HG02610 (cell line): ENCODE measurements around the gene MAD1L1.

Source experiments
- ATAC-seq: cut with Tn5 transposase; IDR thresholded peaks from one replicate; pipeline ENCODE4 v1.9.1; 2021; ENCODE audit warnings: mild to moderate bottlenecking, moderate library complexity; ENCODE audit not compliant: unreplicated experiment

MAD1L1 gene

DNA sequence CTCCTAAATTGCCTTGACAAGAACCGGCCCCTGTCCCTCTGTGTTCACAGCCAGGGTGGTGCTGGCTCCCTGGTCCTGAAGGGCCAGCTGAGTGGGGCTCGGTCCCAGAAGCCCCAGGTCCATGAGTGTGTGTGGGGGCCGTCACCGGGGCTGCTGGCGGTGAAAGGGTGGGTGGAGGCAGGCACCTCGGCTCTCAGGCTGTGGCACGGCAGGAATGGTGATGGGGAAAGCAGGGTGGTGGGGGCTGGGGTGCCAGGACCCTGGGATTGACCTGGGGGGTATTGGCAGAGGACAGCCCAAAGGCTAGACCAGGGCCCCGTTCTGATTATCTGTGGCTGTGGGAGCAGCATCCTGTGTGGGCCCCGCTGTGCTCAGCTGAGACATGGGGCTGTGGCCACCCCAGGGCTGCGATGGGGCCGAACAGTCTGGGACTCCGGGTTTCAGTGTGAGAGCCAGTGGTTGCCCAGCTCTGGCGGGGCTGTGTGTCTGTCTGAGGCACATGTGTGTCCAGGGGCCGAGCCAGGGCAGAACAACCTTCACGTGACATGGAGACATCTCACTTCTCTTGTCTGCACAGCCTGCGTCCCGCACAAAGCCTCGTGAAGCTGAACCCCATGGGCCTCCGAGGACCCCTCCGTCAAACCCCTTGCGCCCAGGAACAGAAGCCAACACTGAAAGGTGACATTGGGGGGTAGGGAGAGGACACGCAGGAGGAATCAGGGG is 418.5 kb downstream of the MAD1L1 start:
- ATAC-seq = no peak

DNA sequence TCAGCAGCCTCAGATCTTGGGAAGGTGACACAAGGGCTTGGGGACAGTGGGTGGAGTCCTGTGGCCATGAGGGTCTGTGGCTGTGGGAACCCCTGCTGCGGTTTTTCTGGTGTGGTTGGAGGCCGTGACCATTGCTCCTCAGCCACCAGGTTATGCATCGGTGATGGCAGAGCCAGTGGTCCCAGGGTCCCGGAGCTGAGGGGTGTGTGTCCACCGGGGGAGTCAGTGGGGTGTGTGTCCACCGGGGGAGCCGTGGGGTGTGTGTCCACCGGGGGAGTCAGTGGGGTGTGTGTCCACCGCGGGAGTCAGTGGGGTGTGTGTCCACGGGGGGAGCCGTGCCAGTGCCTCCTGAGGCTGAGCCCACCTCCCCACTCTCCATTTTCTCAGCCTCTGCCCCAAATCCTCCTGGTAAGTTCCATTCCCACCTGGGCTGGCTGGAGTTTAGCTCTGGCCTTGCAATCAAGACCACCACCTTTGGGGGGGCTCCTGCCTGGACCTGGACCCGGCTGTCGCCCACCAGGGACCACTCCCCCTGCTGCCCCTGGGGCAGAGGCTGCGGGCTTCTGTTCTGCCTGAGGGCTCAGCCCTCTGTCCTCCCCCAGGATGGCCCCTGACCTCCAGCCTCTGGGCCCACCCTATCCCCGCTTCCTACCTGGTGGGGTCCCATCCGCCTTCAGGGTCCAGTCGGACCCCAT is 419.2 kb downstream of the MAD1L1 start:
- ATAC-seq = no peak

DNA sequence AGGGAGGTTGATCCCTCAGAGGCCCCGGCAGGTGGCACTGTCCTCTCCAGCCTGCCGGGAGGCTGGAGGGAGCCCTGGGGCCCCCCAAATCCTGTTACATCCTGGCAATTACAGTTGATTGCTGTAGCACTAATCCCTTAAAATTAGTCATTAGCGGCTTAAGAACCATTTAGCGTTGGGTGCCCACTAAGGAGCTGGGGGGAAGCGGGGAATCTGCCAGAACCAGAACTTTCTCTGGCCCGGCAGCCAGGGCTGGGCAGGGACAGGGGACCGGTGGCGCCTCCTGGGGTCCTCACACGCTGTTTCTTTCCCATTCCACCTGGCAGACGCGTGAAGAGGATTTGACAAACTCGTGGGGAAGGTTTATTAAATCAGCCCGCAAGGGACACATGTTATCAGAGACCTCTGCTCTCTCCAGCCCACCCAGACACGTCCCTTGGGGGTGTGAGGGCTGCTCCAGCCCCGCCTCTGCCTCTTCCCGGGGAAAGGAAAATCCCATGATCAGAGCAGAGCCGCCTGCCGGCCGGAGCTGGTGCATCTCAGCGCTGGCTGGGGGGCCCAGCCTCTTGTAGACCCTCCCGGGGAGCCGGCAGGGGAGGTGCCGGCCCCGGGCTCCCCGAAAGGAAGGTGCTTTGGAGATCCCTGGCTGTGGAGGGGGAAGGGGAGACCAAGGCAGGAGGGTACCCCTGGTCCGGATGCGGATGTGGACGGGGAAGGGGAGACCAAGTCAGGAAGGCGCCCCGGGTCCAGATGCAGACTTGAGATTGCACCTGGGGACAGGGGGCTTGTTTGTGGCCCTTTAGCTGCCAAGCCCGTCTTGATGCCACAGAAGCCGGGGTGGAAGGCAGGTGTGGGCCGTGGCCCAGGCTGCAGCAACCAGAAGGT is 420.0 kb downstream of the MAD1L1 start:
- ATAC-seq = no peak

DNA sequence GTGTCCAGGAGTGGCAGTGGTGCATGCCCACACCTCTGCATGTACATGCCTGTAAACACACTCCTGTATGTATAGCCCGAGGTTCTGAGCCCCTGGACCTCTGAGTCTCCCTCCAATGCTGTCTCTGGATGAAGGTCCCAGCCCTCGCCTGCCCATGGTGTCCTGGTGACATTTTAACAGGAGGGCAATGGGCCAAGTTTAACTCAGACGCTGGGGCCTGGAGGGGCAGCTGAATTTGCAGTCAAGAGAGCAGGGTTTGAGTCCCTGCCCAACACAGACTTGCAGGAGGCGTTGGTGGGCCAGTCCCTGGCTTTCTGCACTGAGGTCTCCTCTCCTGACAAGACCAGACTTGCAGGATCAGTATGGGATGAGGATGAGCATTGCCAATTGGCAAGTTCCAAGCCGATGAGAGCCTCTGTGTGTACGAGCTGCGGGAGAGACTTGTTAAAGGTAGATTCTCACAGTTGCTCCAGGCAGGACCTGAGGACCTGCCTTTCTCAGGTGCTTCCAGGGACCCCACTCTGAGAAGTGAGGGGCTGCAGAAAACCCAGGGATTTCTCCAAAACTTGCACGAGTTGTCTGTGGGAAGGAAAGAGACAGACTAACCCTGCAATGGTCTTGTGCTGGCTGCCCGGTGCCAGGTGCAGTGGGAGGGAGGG is 420.8 kb downstream of the MAD1L1 start:
- ATAC-seq = no peak

DNA sequence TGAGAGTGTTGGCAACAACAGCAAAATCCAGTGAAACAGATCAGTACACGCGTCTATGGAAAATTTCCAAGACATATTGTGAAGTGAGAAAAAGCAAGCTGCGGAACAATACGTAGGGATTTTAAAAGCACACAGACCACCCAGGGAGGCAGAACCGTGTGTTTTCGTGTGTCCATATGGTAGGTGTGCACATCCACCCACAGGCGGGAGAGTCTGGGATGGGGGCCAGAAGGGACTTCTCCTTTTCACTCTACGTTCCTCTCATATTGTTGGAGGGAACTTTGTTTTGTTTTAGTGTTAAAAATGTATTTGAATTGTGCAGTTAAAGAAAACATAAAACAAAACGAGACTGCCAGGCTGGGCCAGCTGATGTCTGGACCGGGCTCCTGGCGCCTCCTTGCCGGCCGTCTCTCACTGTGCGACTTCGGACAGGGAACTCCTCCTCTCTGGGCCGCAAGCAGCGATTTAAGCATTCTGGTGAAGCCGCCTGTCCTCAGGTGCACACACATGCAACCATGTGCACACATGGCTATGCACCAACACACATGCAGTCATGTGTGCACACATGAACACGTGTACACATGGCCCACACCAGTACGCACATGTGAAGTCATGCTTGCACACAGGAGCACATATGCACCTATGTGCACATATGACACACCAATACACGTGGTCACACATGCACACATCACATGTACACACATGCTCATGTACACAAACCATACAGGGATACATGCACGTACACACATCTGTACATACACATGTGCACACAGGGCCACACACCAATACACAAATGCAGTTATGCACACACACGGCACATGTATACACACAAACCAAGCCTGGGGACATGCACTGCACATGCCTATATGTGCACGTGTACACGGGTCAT is 421.5 kb downstream of the MAD1L1 start:
- ATAC-seq = no peak

DNA sequence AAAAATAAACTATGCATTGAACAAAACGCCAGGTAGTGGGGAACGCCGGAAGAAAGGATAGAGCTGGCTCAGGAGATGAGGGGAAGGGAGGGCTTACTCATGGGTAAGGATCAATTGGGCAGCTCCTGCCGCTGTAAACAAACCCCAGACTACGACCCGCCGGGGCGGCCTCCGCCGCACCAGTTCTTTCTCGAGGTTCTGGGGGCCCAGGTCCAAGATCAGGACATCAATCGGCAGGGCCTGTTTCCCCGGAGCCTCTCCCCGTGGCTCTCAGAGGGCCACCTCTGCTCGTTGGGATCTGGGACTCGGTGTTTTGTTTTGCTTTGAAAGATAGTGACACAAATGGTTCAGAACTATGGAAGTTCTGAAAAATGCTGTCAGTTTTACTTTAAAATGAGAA is 422.2 kb downstream of the MAD1L1 start:
- ATAC-seq = no peak

DNA sequence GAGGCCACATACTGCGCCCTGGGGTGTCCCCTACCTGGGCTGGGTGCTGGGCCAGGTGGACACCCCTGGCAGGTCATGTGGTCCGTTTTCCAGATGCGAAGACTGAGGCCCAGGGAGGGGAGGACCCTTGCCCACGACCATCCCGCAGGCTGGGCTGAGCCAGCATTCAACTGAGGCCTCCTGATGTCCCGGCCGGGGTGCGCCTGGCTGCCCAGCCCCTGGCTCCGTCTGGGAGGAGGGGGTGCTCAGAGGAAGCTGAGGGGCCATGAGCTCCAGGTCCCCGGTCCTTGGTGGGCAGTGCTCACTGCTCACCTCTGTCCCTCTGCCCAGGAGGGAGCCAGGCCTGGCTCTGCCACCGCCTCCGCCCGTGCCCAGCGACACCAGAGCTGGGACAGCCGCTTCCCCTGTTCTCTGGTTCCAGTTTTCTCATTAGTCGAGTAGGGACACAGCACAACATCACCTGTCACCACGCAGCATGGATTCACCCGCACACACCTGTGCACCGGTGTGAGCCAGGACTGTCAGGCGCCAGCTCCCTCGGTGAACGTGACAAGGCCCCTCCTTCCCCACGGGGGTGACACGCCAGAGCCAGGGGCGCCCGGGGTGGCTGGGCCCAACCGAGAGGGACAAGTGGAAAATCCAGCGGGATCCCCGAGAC is 423.0 kb downstream of the MAD1L1 start:
- ATAC-seq = no peak

DNA sequence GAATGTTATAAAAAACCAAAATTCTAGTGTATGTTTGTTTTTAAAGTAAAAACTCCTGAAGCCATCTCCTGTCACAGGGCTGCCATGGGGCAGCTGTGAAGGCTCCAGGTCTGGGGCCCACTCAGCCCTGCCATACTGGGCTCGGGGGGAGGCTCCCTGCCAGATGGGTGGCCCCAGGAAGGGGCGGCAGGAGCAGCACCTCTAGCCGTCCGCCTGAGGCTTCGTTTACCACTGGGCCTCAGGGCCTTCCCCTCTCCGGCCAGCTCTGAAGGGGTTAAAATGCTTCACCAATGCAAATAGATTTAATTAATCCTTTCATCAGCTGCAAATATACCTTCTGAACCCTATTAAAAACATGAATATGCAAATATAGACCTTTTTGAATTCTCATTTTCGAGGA is 423.7 kb downstream of the MAD1L1 start:
- ATAC-seq = no peak

DNA sequence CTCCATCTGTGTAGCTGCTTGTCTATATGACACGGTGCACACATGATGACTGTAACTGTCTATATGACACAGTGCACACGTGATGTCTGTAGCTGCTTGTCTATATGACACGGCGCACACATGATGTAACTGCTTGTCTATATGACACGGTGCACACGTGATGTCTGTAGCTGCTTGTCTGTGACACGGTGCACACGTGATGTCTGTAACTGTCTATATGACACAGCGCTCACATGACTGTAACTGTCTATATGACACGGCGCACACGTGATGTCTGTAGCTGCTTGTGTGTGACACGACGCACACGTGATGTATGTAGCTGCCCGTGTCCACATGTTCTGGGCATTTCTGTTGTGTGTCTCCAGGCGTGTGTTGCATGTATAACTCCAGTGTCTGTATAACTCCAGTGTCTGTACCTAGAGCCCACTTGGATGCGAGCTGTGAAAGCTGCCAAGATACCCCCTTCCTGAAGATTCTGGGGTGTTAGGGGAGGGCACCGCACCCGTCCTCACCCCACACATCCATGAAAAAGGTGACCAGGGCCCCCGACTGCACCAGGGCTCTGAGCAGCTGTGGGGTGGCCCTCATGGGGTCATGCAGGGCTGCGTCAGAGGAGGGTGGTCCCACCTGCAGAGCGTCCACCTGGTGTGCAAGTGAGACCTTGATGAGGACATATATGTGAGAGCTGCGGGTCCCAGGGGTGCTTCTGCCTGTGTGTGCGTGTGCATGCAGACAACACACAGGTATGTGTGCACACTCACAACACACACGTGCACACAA is 424.7 kb downstream of the MAD1L1 start:
- ATAC-seq = no peak

DNA sequence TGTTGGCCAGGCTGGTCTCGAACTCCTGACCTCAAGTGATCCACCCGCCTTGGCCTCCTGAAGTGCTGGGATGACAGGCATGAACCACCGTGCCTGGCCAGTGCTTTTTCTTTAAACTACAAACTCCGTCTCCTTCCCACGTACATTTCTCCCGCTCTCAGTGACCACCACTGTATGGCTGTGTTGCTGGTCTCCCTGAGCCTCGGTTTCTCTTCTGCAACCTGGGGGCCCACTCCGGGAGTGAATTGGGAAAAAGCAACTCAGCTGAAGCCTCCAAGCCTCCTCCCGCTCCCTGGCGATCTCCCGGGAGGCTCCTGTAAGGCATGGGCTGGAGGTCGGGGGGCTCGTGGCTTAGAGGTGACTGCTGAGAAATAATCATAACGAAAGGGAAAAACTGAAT is 426.4 kb downstream of the MAD1L1 start:
- ATAC-seq = no peak

DNA sequence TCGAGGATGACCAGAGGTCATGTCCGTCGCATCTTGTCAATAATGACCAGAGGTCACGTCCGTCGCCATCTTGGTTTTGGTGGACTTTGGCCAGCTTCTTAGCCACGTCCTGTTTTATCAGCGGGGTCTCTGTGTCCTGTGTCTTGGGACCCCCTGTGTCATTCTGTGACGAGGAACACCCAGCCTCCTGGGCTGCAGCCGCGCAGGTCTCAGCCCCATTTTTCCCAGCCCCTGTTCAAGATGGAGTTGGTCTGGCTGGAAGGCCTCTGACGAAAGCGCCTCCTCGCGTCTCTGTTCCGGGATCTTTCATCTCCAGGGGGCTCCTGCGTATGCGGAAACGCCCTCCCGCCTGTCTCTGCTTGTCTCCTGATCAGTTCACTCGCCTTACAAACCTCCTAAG is 428.4 kb downstream of the MAD1L1 start:
- ATAC-seq = no peak

DNA sequence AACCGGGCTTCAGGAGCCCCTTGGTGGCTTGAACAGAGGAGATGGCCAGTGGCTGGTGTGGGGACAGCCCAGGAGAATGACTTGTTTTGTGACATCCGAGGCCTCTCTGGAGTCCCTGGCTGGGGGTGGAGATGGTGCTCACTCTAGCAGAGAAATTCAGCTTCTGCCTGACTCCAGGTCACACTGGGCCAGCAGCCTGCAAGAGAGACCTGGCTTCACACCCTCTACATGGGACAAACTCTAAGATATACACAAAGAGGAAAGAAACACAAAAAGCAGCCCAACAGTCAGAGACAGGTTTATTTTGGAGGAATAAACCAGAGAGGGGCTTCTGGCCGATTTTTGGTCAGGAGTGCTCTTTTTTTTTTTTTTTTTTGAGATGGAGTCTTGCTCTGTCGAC is 429.8 kb downstream of the MAD1L1 start:
- no peak for ATAC-seq

DNA sequence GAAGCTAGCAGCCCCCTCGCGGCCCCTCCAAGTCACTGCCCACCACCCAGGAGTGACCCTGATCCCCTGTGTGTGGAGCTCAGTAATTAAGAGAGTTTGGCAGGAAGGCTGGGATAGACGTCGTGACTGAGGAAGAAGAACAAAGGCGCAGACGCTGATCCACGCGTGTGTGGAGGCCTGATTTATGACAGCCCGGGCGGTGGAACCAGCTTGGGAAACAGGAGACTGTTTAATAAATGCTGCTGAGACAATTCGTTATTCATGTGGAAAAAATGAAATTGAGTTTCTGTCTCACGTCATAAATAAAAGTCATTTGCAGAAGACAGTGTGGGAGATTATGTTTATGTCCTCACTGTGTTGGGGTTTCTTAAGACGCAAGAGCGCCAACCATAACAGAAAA is 431.8 kb downstream of the MAD1L1 start:
- ATAC-seq = no peak

DNA sequence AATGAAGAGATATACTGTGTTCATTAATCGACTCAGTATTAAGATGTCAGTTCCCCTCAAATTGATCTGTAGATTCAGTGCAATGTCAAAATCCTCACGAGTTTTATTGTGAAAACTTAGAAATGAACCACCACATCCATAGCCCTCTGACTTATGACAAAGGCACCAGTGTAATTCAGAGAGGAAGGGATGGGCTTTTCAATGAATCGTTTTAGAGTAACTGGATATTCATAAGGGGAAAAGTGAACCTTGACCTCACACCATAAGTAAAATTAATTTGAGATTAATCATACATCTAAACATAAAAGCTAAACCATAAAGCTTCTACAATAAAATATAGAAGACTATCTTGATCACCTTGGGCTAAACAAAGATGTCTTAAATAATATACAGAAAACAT is 434.6 kb downstream of the MAD1L1 start:
- ATAC-seq = no peak

DNA sequence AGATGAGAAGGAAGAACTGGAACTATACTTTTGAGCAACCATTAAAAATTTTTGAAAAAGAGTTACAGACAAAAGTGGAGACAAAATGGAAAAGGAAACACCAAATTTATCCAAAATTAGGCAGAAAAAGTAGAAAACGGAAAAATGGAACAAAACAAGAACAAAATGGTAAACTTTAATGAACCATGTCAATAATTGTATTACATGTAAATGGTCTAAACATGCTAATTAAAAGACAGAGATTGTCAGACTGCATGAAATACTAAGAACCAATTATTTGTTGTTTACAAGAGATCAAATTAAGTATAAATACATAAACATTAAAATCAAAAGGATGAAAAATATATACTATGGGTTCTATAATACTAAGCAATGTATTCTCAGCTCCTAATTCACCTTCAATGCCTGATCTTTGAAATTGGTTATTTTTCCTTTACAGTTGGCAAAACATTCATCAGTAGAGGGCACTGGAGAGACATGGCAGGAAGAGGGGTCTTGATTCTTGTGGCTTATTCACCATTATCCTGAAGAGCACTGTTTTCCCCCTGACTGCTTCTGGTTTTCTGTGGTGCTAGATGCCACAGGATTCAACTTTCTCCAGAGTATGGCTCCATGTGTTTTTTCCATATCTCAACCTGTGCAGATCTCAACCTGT is 437.7 kb downstream of the MAD1L1 start:
- no peak for ATAC-seq

DNA sequence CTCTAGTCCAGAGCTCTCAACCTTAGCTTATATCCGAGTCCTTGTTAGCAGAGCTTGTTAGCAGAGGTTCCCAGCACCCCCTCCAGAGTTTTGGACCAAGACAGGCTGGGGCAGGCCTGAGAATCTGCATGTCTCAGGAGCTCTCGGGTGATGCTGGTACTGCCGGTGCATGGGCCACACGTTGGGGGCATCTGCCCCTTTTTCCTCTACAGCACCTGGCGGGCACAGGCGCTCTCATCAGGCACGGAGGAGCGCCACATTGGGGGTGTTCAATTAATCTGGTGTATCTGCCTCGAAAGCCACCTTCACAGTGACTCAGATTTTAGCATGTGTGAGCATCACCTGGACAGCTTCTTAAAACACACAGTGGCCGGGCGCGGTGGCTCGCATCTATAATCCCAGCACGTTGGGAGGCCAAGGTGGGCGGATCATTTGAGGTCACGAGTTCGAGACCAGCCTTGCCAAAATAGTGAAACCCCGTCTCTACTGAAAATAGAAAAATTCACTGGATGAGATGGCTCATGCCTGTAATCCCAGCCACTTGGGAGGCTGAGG is 445.0 kb downstream of the MAD1L1 start:
- no peak for ATAC-seq

DNA sequence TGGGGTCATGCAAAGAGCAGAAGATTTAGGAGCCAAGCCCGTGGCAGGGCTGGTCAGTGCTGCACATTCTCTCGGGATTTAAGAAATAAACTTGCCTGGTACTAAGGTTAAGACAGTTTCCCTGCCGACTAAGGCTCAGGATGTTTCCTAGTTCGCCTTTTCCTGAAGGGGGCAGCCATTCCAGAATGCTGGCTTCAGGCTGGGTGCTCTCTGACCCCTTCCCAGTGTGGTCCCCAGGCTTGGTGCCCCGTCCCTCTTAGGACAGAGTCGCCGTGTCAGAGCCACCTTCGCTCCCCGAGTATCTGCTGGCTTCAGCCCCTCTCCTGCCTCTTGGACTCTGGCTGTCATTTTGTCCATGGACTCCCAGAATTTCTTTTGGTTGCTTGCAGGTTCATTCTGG is 445.5 kb downstream of the MAD1L1 start:
- ATAC-seq = no peak

DNA sequence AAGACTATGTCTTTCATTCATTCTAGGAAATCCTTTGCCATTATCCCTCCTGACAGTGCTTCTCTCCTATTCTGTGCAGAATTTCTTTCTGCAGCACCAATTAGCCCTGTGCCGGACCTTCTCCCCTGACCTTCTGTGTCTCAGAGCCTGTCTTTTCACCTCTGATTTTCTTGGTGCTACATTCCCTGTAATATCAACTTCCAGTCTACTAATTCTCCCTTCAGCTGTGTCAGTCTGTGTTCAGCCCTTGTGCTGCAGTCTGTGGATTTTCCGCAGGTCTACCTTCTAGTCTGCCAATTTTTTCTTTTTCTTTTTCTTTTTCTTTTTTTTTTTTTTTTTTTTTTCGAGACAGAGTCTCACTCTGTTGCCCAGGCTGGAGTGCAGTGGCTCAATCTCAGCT is 446.9 kb downstream of the MAD1L1 start:
- ATAC-seq = no peak
